ENCODE results near the gene EXOSC10. TPM values are rescaled to one million over a fixed set of nuclear protein-coding genes. Genes with fewer than 3 reads are reported as not detected.

EXOSC10 gene
- total and polyA plus RNA-seq, 2 experiments from 2014 or later, result 47.0 to 47.2 TPM

- Histone ChIP-seq H3K36me3 (replicated peaks; ENCODE audit: insufficient read depth, low read depth) (peaks cover 6% of the 10 kb centered on the region), H3K4me2 (no peak overlapping the region), H3K4me1 (ENCODE audit: insufficient read depth) (no peaks in the 10 kb centered on the region), H3K9me3 (ENCODE audit: low read depth) (no peaks in the 10 kb centered on the region), H4K20me1 (ENCODE audit: insufficient read depth, poor library complexity, severe bottlenecking) (no peaks in the 10 kb centered on the region), H3K79me2 (no peaks in the 10 kb centered on the region), H3K4me3 (no peak overlapping the region), H3K9me2 (replicated peaks; ENCODE audit: insufficient read depth) (no peaks in the 10 kb centered on the region), H3K27ac (no peak overlapping the region), H3K27me3 (no peaks in the 10 kb centered on the region), H2AFZ (no peak overlapping the region)
- DNase-seq (ENCODE audit: low spot score), result no peak
- WGBS (ENCODE audit: low lambda C conversion rate, missing lambda C conversion rate), result 95% methylated on average over 17 of the region's 17 CpGs
- TF ChIP-seq EZH2 (IDR thresholded peaks at IDR 0.05; ENCODE audit: borderline replicate concordance) (no peak), EZH2phosphoT487 (IDR thresholded peaks at IDR 0.05; ENCODE audit: low read depth, severe bottlenecking, unreplicated experiment) (no peak), CTCF (IDR thresholded peaks at IDR 0.05; ENCODE audit: poor library complexity) (no peak)
Observed at GRCh38 chr1:11068600-11069473, 30.8 kb downstream of the EXOSC10 start.

GRCh38 chr1:11067716-11068599 lies 31.7 kb downstream of the EXOSC10 start:
- no peaks in the 10 kb centered on the region for H3K9me3 ChIP-seq (ENCODE audit: low read depth)
- no peaks in the 10 kb centered on the region for H3K9me2 ChIP-seq (replicated peaks; ENCODE audit: insufficient read depth)
- H3K79me2 ChIP-seq, result no peaks in the 10 kb centered on the region
- H3K4me3 ChIP-seq, result no peak overlapping the region
- no peak overlapping the region for H3K27ac ChIP-seq
- no peak overlapping the region for H2AFZ ChIP-seq
- no peaks in the 10 kb centered on the region for H4K20me1 ChIP-seq (ENCODE audit: insufficient read depth, poor library complexity, severe bottlenecking)
- no peak for TF ChIP-seq EZH2 (IDR thresholded peaks at IDR 0.05; ENCODE audit: borderline replicate concordance)
- no peak for TF ChIP-seq CTCF (IDR thresholded peaks at IDR 0.05; ENCODE audit: poor library complexity)
- TF ChIP-seq EZH2phosphoT487 (IDR thresholded peaks at IDR 0.05; ENCODE audit: low read depth, severe bottlenecking, unreplicated experiment), result no peak
- no peaks in the 10 kb centered on the region for H3K27me3 ChIP-seq
- H3K36me3 ChIP-seq (replicated peaks; ENCODE audit: insufficient read depth, low read depth), result peaks cover 6% of the 10 kb centered on the region
- DNase-seq (ENCODE audit: low spot score), result no peak
- WGBS (ENCODE audit: low lambda C conversion rate, missing lambda C conversion rate), result 93% methylated on average over 18 of the region's 18 CpGs
- no peak overlapping the region for H3K4me2 ChIP-seq
- H3K4me1 ChIP-seq (ENCODE audit: insufficient read depth), result no peaks in the 10 kb centered on the region

GRCh38 chr1:11065796-11066195 lies 33.9 kb downstream of the EXOSC10 start:
- TF ChIP-seq EZH2 (IDR thresholded peaks at IDR 0.05; ENCODE audit: borderline replicate concordance) (no peak), EZH2phosphoT487 (IDR thresholded peaks at IDR 0.05; ENCODE audit: low read depth, severe bottlenecking, unreplicated experiment) (no peak), CTCF (IDR thresholded peaks at IDR 0.05; ENCODE audit: poor library complexity) (no peak)
- WGBS (ENCODE audit: low lambda C conversion rate, missing lambda C conversion rate), result 96% methylated on average over 1 of the region's 1 CpG
- peaks cover 10% of the 10 kb centered on the region for H3K79me2 ChIP-seq
- H4K20me1 ChIP-seq (ENCODE audit: insufficient read depth, poor library complexity, severe bottlenecking), result no peaks in the 10 kb centered on the region
- H3K4me1 ChIP-seq (ENCODE audit: insufficient read depth), result peaks cover 7% of the 10 kb centered on the region
- no peaks in the 10 kb centered on the region for H3K9me3 ChIP-seq (ENCODE audit: low read depth)
- no peak overlapping the region for H3K4me2 ChIP-seq
- no peak for DNase-seq (ENCODE audit: low spot score)
- H3K9me2 ChIP-seq (replicated peaks; ENCODE audit: insufficient read depth), result no peaks in the 10 kb centered on the region
- H3K36me3 ChIP-seq (replicated peaks; ENCODE audit: insufficient read depth, low read depth), result peaks cover 6% of the 10 kb centered on the region
- no peak overlapping the region for H2AFZ ChIP-seq
- H3K4me3 ChIP-seq, result no peak overlapping the region
- no peaks in the 10 kb centered on the region for H3K27me3 ChIP-seq
- H3K27ac ChIP-seq, result no peak overlapping the region

Data from hepatocyte (in vitro differentiated cells).